Mucosa of descending colon (tissue), 3 donors: ENCODE measurements around the gene CNST. TPM values are rescaled to one million over a fixed set of nuclear protein-coding genes. Genes with fewer than 3 reads are reported as not detected.

ENCODE experiments used
- ATAC-seq: fragments of 200-7000 bp; cut with Tn5 transposase; one replicate; pipeline ENCODE4 v1.9.1; 2020; ENCODE audit warnings: mild to moderate bottlenecking, moderate library complexity
- DNase-seq, 3 donors: peaks; one replicate each; pipeline ENCODE4 v3.0.0-alpha.2; 2020
- H3K36me3 ChIP-seq: fragments of 200-600 bp; one replicate; pipeline ENCODE4 v1.8.0; 2021; ENCODE audit warnings: low read depth, mild to moderate bottlenecking
- H3K4me1 ChIP-seq: fragments of 200-600 bp; one replicate; pipeline ENCODE4 v1.8.0; 2021; ENCODE audit warnings: low read depth, mild to moderate bottlenecking
- H3K4me3 ChIP-seq: fragments of 200-600 bp; one replicate; pipeline ENCODE4 v1.8.0; 2021; ENCODE audit warnings: mild to moderate bottlenecking
- H3K9me3 ChIP-seq: fragments of 200-600 bp; one replicate; pipeline ENCODE4 v1.8.0; 2021; ENCODE audit warnings: mild to moderate bottlenecking
- CTCF ChIP-seq: fragments of 200-600 bp; IDR thresholded peaks from one replicate; pipeline ENCODE4 v1.8.0; 2022; ENCODE audit warnings: antibody characterized with exemption, mild to moderate bottlenecking
- intact Hi-C, 2 donors: fragments of 100-400 bp; cut with DNase I in 1 of 2; cut with micrococcal nuclease in 1 of 2; formaldehyde crosslinking; loops; one replicate each; pipeline versions ENCODE4 v1.11.0 to v1.11.1; 2022; cut with DNase I, micrococcal nuclease
- total RNA-seq, 3 donors: library from RNA; stranded (reverse); fragmentation: NEBNext Ultra II Directional in 2 of 3; extraction: Animal tissue kit (Norgen Biotek cat#: 25700) in 2 of 3; gene quantifications; one replicate each; pipeline versions ENCODE4 v1.2.1 to v1.2.4, GENCODE V29; 2021 to 2023
- donor health status: DM: no; HTN: no; CAD: no; lungs with moderate emphysema.
- donor health status: DM: no; HTN: no; CAD: no.
- donor health status: DM: no; HTN: yes; CAD: no.

Gene CNST
- total RNA-seq, 3 donors from 2014 or later = 31.6 to 47.7 (median 44.6) TPM

- ATAC-seq (no peak), DNase-seq (no peak)
- H3K4me3 ChIP-seq = no peak overlapping the region
- no peaks in the 10 kb centered on the region for H3K36me3 ChIP-seq
- intact Hi-C loops = loop anchor here in 1 of 2 donors (5.0 kb wide), 1 partner anchor 128 kb away; the partner anchor contains the start of genes CNST and TFB2M
- no peak for TF ChIP-seq CTCF
- peaks cover 15% of the 10 kb centered on the region for H3K4me1 ChIP-seq
- H3K9me3 ChIP-seq = no peaks in the 10 kb centered on the region
Observed at GRCh38 chr1:246695666-246696065, 129.4 kb downstream of the CNST start.

- H3K36me3 ChIP-seq = no peaks in the 10 kb centered on the region
- intact Hi-C loops = loop anchor here in 1 of 2 donors (5.0 kb wide), 1 partner anchor 131 kb away; the partner anchor contains the start of genes CNST and TFB2M
- TF ChIP-seq CTCF = no peak
- DNase-seq (no peak), ATAC-seq (no peak)
- peaks cover 17% of the 10 kb centered on the region for H3K4me1 ChIP-seq
- no peaks in the 10 kb centered on the region for H3K9me3 ChIP-seq
- no peak overlapping the region for H3K4me3 ChIP-seq
Observed at GRCh38 chr1:246698466-246699094, 132.3 kb downstream of the CNST start.

GRCh38 chr1:246699095-246699735, 133.0 kb downstream of the CNST start:
- no peaks in the 10 kb centered on the region for H3K36me3 ChIP-seq
- no peak overlapping the region for H3K4me3 ChIP-seq
- peaks cover 18% of the 10 kb centered on the region for H3K4me1 ChIP-seq
- TF ChIP-seq CTCF = peak; percentile 76
- intact Hi-C loops = loop anchor here in 1 of 2 donors (5.0 kb wide), 1 partner anchor 132 kb away; the partner anchor contains the start of genes CNST and TFB2M
- H3K9me3 ChIP-seq = no peaks in the 10 kb centered on the region
- ATAC-seq = peak; percentile 83
- peak; percentile 86 to 92 (median 87) for DNase-seq

- intact Hi-C loops = no loop called here
- TF ChIP-seq CTCF = no peak
- no peak overlapping the region for H3K4me3 ChIP-seq
- DNase-seq = peak; percentile 69 to 82 (median 80)
- H3K36me3 ChIP-seq = no peaks in the 10 kb centered on the region
- H3K4me1 ChIP-seq = peaks cover 12% of the 10 kb centered on the region
- peak; percentile 66 for ATAC-seq
- H3K9me3 ChIP-seq = no peaks in the 10 kb centered on the region
Observed at GRCh38 chr1:246703581-246703980, 137.3 kb downstream of the CNST start.

- Histone ChIP-seq H3K4me3 (no peak overlapping the region), H3K9me3 (no peaks in the 10 kb centered on the region), H3K36me3 (no peaks in the 10 kb centered on the region), H3K4me1 (peaks cover 8% of the 10 kb centered on the region)
- DNase-seq (no peak), ATAC-seq (no peak)
- no peak for TF ChIP-seq CTCF
- intact Hi-C loops = no loop called here
Observed at GRCh38 chr1:246705368-246705767, 139.1 kb downstream of the CNST start.
